ENCODE data around the gene JPH3. TPM values are rescaled to one million over a fixed set of nuclear protein-coding genes. Genes with fewer than 3 reads are reported as not detected.

Gene JPH3
- total RNA-seq, 1 donor from 2014 or later: not detected

GRCh38 chr16:87698241-87698640, 95.9 kb downstream of the JPH3 start:
- intact Hi-C loops (cut with micrococcal nuclease): no loop called here
- H3K4me1 Mint-ChIP-seq (ENCODE audit: low read depth): peaks cover 29% of the 10 kb centered on the region
- H3K9me3 Mint-ChIP-seq: no peaks in the 10 kb centered on the region
- H3K4me3 Mint-ChIP-seq: no peak overlapping the region
- H3K27ac Mint-ChIP-seq: peak overlapping the region; percentile 72
- DNase-seq (ENCODE audit: low spot score): peak; percentile 11
- peaks cover 11% of the 10 kb centered on the region for H3K36me3 Mint-ChIP-seq (ENCODE audit: low read depth)
- no peaks in the 10 kb centered on the region for H3K27me3 Mint-ChIP-seq (ENCODE audit: insufficient read depth)

DNA sequence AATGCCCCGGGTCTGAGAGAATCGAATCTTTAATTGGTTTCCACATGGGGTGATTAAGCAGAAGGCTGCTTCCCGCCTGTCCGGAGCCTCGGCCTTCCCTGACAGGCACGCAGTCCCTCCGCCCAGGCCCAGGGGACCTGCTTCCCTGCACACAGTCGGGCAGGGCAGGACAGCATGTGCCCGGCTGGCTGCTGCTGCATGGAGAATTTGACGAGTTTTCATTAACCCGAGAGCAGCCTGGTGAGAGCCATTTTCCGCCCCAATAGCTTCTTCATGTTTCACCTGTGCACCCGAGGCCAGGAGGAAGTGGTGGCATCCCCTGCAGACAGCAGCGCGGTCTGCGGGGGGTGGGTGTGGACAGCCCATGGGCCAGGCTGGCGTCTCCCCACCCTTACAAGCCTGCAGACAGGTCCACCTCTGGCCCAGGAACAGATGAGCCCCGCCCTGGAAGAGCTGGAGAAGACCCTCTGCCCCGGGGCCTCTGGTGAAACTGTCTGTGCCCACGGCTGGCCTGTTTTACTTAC, 96.4 kb downstream of the JPH3 start:
- H3K27ac Mint-ChIP-seq: peak overlapping the region; percentile 72
- no peaks in the 10 kb centered on the region for H3K9me3 Mint-ChIP-seq
- H3K4me3 Mint-ChIP-seq: no peak overlapping the region
- intact Hi-C loops (cut with micrococcal nuclease): no loop called here
- DNase-seq (ENCODE audit: low spot score): no peak
- peaks cover 12% of the 10 kb centered on the region for H3K36me3 Mint-ChIP-seq (ENCODE audit: low read depth)
- no peaks in the 10 kb centered on the region for H3K27me3 Mint-ChIP-seq (ENCODE audit: insufficient read depth)
- peaks cover 34% of the 10 kb centered on the region for H3K4me1 Mint-ChIP-seq (ENCODE audit: low read depth)

- intact Hi-C loops (cut with micrococcal nuclease): no loop called here
- H3K27me3 Mint-ChIP-seq (ENCODE audit: insufficient read depth): no peaks in the 10 kb centered on the region
- peaks cover 34% of the 10 kb centered on the region for H3K4me1 Mint-ChIP-seq (ENCODE audit: low read depth)
- no peak for DNase-seq (ENCODE audit: low spot score)
- H3K36me3 Mint-ChIP-seq (ENCODE audit: low read depth): peaks cover 13% of the 10 kb centered on the region
- H3K4me3 Mint-ChIP-seq: no peak overlapping the region
- peak overlapping the region; percentile 23 for H3K27ac Mint-ChIP-seq
- H3K9me3 Mint-ChIP-seq: no peaks in the 10 kb centered on the region
These were observed 98.2 kb downstream of the JPH3 start for GRCh38 chr16:87700406-87701077.

DNA sequence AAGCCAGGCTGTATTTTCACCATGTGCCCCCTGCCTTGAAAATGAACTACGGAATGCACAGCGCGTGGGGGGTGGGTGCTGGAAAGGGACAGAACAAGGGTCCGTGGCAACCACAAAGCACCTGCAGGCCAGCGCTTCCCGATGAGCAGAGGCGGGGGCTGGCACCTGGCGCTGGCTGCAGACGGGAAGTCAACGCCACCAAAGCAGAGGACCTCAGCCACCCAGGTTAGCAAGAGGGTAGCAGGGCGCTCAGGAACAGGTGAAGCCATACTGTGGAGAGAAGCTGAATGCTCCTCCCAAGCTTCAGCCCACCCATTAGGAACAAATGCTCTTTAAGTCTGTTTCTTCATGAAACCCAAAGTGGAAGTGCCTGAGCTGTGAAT, 98.8 kb downstream of the JPH3 start:
- Mint-ChIP-seq H3K27me3 (ENCODE audit: insufficient read depth) (no peaks in the 10 kb centered on the region), H3K9me3 (no peaks in the 10 kb centered on the region), H3K27ac (no peak overlapping the region), H3K36me3 (ENCODE audit: low read depth) (peaks cover 13% of the 10 kb centered on the region), H3K4me1 (ENCODE audit: low read depth) (peaks cover 34% of the 10 kb centered on the region), H3K4me3 (no peak overlapping the region)
- intact Hi-C loops (cut with micrococcal nuclease): no loop called here
- DNase-seq (ENCODE audit: low spot score): no peak

DNA sequence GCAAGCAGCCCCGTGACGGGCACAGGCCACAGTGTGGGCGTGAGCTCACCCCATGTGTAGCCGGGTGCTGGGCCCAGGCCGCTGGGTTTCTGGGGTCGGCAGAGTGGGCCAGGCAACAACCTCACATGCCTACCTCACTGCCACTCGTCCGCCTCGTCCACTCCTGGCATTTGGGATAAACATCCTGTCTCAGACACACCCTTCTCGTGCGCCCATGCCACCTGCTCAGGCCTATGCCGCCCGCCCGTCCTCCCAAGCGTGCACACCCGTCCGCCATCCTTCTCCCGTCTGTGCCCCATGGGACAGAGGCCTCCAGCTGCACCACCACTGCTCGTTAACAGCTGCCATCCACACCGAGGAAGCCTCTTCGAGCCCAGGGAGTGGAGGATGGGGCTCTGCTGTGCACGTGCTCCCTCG, 99.2 kb downstream of the JPH3 start:
- intact Hi-C loops (cut with micrococcal nuclease): no loop called here
- Mint-ChIP-seq H3K27me3 (ENCODE audit: insufficient read depth) (no peaks in the 10 kb centered on the region), H3K4me3 (no peak overlapping the region), H3K9me3 (no peaks in the 10 kb centered on the region), H3K36me3 (ENCODE audit: low read depth) (peaks cover 11% of the 10 kb centered on the region), H3K4me1 (ENCODE audit: low read depth) (peaks cover 34% of the 10 kb centered on the region), H3K27ac (peak overlapping the region; percentile 52)
- DNase-seq (ENCODE audit: low spot score): no peak

- Mint-ChIP-seq H3K4me1 (ENCODE audit: low read depth) (peaks cover 34% of the 10 kb centered on the region), H3K27ac (peak overlapping the region; percentile 70), H3K4me3 (peak overlapping the region; percentile 4), H3K27me3 (ENCODE audit: insufficient read depth) (no peaks in the 10 kb centered on the region), H3K9me3 (no peaks in the 10 kb centered on the region), H3K36me3 (ENCODE audit: low read depth) (peaks cover 11% of the 10 kb centered on the region)
- DNase-seq (ENCODE audit: low spot score): peak; percentile 30
- intact Hi-C loops (cut with micrococcal nuclease): no loop called here
These were observed 100.1 kb downstream of the JPH3 start for GRCh38 chr16:87702325-87702811.

GRCh38 chr16:87703071-87703470, 100.8 kb downstream of the JPH3 start:
- Mint-ChIP-seq H3K27ac (no peak overlapping the region), H3K4me1 (ENCODE audit: low read depth) (peaks cover 27% of the 10 kb centered on the region), H3K36me3 (ENCODE audit: low read depth) (peaks cover 11% of the 10 kb centered on the region)

DNA sequence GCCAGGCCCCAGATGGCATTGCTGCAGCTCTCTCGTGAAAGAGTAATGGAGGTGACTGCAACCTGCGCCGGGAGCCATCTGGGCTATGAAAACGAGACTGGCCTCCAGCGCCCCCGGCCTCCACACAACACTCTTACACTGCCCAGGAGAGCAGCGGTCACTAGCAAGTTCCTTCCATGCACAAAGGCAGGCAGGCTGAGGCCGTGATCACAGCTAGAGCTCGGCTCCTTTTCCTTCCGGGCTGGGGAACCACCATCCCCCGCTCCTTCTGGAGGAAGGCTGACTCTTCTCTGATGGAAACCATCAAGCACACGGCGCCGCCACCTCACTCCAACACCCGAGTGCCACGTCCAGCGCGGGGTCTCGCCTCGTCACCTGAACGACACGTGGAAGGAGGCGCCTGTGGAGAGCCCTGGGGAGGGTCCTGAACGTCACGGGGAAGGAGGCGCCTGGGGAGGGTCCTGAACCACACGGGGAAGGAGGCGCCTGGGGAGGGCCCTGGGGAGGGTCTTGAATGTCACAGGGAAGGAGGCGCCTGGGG, 101.6 kb downstream of the JPH3 start:
- no peaks in the 10 kb centered on the region for H3K9me3 Mint-ChIP-seq
- no peaks in the 10 kb centered on the region for H3K27me3 Mint-ChIP-seq (ENCODE audit: insufficient read depth)
- H3K36me3 Mint-ChIP-seq (ENCODE audit: low read depth): peaks cover 11% of the 10 kb centered on the region
- no peak for DNase-seq (ENCODE audit: low spot score)
- no peak overlapping the region for H3K27ac Mint-ChIP-seq
- H3K4me3 Mint-ChIP-seq: no peak overlapping the region
- H3K4me1 Mint-ChIP-seq (ENCODE audit: low read depth): peaks cover 22% of the 10 kb centered on the region
- intact Hi-C loops (cut with micrococcal nuclease): no loop called here

More at GRCh38 chr16:87703071-87703470, 100.8 kb downstream of the JPH3 start:
- no peak for DNase-seq (ENCODE audit: low spot score)
- Mint-ChIP-seq H3K4me3 (peak overlapping the region; percentile 4), H3K27me3 (ENCODE audit: insufficient read depth) (no peaks in the 10 kb centered on the region), H3K9me3 (no peaks in the 10 kb centered on the region)
- intact Hi-C loops (cut with micrococcal nuclease): no loop called here

- no peak overlapping the region for H3K4me3 Mint-ChIP-seq
- peaks cover 22% of the 10 kb centered on the region for H3K4me1 Mint-ChIP-seq (ENCODE audit: low read depth)
- no peaks in the 10 kb centered on the region for H3K9me3 Mint-ChIP-seq
- peaks cover 13% of the 10 kb centered on the region for H3K36me3 Mint-ChIP-seq (ENCODE audit: low read depth)
- no peak for DNase-seq (ENCODE audit: low spot score)
- peak overlapping the region; percentile 19 for H3K27ac Mint-ChIP-seq
- intact Hi-C loops (cut with micrococcal nuclease): no loop called here
- no peaks in the 10 kb centered on the region for H3K27me3 Mint-ChIP-seq (ENCODE audit: insufficient read depth)
These were observed 102.5 kb downstream of the JPH3 start for GRCh38 chr16:87704754-87705353.

DNA sequence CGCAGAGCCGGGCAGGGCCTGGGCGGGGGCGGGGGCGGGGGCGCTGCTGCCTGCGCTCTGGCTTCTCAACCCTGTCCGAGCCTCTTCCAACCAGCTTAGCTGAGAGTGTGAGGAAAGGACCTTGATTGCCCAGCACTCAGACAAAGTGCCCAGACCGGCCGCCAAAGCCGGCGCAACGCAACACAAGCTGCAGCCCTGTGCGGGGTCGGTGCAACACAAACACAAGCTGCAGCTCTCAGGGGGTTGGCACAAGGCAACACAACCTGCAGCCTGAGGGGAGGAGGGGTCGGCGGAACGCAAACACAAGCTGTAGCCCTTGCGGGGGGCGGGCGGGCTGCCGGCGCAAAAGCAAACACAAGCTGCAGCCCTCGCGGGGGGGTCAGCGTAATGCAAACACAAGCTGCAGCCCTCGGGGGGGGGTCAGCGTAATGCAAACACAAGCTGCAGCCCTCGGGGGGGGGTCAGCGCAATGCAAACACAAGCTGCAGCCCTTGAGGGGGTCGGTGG, 103.5 kb downstream of the JPH3 start:
- intact Hi-C loops (cut with micrococcal nuclease): no loop called here
- Mint-ChIP-seq H3K9me3 (no peaks in the 10 kb centered on the region), H3K36me3 (ENCODE audit: low read depth) (peaks cover 16% of the 10 kb centered on the region), H3K27ac (no peak overlapping the region), H3K27me3 (ENCODE audit: insufficient read depth) (no peaks in the 10 kb centered on the region), H3K4me1 (ENCODE audit: low read depth) (peaks cover 22% of the 10 kb centered on the region), H3K4me3 (no peak overlapping the region)
- DNase-seq (ENCODE audit: low spot score): no peak

GRCh38 chr16:87706278-87707000, 104.1 kb downstream of the JPH3 start:
- intact Hi-C loops (cut with micrococcal nuclease): no loop called here
- no peaks in the 10 kb centered on the region for H3K9me3 Mint-ChIP-seq
- H3K4me1 Mint-ChIP-seq (ENCODE audit: low read depth): peaks cover 22% of the 10 kb centered on the region
- no peak overlapping the region for H3K4me3 Mint-ChIP-seq
- H3K27me3 Mint-ChIP-seq (ENCODE audit: insufficient read depth): no peaks in the 10 kb centered on the region
- no peak for DNase-seq (ENCODE audit: low spot score)
- peaks cover 16% of the 10 kb centered on the region for H3K36me3 Mint-ChIP-seq (ENCODE audit: low read depth)
- no peak overlapping the region for H3K27ac Mint-ChIP-seq

DNA sequence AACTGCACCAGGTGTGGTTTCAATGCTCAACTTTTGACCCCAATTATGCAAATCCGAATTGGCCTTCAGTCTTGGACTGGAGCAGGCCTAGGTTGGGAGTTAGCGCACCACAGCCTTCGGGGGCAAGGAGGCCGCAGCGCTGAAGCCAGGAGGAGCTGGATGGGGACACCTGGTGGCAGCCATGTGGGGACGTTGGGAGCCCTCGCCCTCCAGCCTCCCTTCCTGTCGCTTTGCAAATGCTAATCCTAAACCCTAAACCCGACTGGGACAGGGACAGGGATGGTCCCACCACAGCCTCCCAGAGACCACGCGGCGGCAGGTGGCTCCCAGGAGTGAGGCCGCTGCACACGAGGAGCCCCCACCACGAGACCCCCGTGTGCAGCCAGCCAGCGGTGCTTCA, 104.8 kb downstream of the JPH3 start:
- no peaks in the 10 kb centered on the region for H3K27me3 Mint-ChIP-seq (ENCODE audit: insufficient read depth)
- no peaks in the 10 kb centered on the region for H3K9me3 Mint-ChIP-seq
- H3K27ac Mint-ChIP-seq: no peak overlapping the region
- no peak overlapping the region for H3K4me3 Mint-ChIP-seq
- DNase-seq (ENCODE audit: low spot score): no peak
- intact Hi-C loops (cut with micrococcal nuclease): no loop called here
- H3K36me3 Mint-ChIP-seq (ENCODE audit: low read depth): peaks cover 16% of the 10 kb centered on the region
- H3K4me1 Mint-ChIP-seq (ENCODE audit: low read depth): peaks cover 16% of the 10 kb centered on the region

Data from activated T-helper 1 cell treated with anti-CD3 and anti-CD28 coated beads, Interleukin-12 subunit alpha, Interleukin-12 subunit beta, Interleukin-2, Interleukin-4 antibody, amounts not matched to agents 30 ng/mL and 10 ng/mL and 1 ng/mL, durations not matched to agents 14 hours and 24 hours and 36 hours (primary cell).